GM03348 (cell line): ENCODE data around the gene RNH1.
"Not testable (repeated sequence)": the region's sequence is repeated elsewhere in the genome, so short reads cannot be mapped to it uniquely, and the experiment has no call there.

ENCODE experiments used
- DNase-seq: peaks from one replicate; pipeline ENCODE4 v3.0.0; 2012; ENCODE audit warnings: low spot score

The RNH1 gene

DNA sequence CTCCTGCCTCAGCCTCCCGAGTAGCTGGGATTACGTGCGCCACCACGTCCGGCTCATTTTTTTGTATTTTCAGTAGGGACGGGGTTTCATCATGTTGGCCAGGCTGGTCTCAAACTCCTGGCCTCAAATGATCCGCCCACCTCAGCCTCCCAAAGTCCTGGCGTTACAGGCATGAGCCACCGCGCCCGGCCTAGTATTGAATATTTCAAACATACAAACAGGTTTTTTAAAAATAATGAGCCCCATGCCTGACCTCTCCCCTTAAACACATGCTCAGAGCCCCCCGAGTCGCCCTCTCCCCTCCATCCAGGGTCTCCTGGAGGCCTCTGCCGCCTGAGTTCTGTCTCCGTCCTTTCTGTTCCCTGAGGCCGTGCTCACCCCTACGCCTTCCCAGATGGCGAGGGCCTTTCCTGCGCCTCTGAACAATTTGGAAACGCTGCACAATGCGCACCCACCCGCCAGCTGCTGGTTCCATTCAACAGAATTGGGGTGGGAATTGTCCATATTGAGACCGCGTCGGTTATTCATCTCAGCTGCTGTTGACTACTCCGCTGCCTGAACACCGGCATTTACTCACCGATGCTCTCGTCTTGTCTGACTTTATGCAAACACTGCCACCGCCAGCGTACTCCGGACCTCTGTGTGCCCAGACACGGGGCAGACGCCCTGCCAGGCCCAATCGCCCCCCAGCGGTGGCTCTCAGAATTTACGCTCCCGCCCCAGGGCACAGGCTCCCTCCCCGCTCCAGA is 13.6 kb upstream of the RNH1 start:
- no peak for DNase-seq

DNA sequence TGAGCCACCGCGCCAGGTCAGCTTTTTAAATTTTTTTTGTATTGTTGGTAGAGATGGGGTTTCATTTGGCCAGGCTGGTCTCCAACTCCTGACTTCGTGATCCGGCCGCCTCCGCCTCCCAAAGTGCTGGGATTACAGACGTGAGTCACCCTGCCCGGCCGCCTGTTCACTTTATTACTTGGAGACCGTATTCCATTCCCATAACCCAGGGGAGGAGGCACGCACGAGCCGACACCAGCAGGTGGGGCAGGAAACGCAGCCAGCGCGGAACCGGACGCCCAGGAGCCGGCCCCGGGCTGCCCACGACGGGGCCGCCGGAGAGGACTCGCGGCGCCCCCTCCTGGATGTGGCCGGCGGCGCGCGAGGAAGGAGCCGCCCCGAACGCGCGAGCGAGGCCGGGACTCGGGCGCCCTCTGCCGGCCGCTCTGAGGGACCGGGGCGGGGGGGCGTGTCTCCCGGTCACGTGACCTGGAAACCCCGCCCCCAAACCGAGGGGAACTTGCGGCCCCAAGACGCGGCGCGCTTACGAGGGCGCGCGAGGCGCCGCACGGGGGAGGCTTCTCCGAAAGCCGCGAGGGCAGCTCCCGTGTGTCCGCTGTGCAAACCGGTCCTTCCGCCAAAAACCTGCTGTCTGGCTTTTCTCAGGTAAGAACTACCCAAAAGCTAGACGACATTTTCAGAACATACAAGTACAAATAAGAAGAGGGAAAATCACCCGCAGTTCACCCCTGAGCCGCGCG is 11.6 kb upstream of the RNH1 start:
- peak; percentile 96 for DNase-seq

DNA sequence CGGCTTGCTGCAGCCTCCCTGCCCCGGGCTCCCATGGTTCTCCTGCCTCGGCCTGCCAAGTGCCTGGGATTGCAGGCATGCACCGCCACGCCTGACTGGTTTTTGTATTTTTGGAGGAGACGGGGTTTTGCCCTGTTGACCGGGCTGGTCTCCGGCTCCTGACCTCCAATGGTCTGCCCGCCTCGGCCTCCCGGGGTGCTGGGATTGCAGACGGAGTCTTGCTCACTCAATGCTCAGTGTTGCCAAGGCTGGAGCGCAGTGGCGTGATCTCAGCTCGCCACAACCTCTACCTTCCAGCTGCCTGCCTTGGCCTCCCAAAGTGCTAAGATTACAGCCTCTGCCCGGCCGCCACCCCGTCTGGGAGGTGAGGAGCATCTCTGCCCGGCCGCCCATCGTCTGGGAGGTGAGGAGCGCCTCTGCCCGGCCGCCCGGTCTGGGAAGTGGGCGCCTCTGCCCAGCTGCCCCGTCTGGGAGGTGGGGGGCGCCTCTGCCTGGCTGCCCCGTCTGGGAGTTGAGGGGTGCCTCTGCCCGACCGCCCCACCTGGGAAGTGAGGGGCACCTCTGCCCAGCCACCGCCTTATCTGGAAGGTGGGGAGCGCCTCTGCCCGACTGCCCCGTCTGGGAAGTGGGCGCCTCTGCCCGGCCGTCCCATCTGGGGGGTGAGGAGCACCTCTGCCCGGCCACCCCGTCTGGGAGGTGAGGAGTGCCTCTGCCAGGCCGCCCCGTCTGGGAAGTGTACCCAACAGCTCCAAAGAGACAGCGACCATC is 10.1 kb upstream of the RNH1 start:
- DNase-seq, result not testable (repeated sequence)

DNA sequence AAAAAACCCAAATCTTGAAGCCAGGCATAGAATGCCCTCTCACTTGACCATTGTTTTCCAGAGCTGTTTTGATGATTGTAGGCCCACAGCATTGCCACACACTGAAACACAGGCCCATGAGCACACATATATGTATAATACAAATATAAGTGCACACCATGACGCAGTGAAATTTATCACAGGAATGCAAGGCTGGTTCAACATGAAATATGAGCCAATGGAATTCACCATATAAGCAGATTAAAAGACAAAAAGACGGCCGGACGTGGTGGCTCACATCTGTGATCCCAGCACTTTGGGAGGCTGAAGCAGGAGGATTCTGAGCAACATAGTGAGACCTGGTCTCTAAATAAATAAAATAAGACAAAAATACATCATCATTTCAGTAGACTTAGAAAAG is 9.4 kb upstream of the RNH1 start:
- no peak for DNase-seq

DNA sequence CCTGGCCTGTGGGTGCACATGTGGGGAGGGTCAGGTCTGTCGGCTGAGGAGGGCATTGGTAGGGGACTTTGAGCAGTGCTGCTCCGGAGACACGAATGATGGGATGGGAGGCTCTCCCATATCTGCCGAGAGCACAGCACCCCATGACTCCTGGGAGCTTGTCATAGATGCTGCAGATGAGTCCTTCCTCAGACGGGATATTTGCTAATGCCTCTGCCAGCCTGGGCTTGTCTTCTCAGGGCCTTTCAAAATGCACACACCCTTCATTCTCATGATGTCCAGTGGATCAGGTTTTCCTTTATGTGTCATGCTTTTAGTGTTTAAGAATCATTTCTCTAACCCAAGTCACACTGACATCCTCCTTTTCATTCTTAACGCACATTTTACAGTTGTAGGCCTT is 8.1 kb upstream of the RNH1 start:
- no peak for DNase-seq

DNA sequence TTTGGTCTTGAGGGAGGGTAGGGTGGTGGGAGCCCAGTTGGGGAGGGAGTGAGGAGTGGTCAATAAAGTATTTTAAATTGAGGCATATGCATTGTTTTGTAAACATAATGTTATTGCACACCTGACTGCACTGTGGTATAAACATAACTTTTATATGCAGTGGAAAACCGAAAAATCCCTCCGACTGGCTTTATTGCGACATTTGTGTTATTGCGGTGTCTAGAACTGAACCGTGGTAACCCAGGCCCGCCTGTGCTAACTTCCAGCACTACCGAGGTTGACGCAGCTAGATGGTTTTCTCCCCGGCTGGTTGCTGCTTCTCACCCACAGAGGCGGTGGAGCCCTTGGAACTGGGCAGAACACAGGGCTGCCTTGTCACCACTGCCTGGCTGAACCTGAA is 7.6 kb upstream of the RNH1 start:
- no peak for DNase-seq

DNA sequence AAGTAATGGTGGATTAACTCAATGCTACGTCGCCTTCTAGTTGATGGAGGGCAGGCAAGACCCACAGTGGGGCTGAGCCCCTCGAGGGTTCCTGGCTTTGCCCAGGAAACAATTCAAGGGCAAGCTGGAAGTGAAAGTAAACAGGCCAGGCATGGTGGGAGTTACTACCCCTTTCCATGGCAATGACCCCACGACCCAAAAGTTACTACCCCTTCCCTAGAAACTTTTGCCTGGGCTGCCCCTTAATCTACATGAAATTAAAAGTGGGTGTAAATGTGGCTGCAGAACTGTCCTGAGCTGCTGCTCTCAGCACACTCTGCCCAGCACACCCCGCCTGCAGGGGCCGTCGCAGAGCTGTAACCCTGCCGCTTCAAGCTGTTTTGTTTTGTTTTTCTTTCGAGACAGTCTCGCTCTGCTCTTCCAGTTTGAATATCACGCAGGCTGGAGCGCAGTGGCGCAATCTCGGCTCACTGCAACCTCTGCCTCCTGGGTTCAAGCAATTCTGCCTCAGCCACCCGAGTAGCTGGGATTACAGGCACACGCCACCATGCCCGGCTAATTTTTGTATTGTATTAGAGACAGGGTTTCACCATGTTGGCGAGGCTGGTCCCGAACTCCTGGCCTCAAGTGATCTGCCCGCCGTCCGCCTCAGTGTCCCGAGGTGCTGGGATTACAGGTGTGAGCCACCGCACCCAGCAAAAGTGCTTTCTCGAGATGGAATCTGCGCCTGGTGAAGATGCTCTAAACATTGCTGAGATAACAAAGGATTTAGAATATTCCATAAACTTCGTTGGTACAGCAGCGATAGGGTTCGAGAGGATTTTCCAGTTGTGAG is 5.9 kb upstream of the RNH1 start:
- DNase-seq, result no peak

DNA sequence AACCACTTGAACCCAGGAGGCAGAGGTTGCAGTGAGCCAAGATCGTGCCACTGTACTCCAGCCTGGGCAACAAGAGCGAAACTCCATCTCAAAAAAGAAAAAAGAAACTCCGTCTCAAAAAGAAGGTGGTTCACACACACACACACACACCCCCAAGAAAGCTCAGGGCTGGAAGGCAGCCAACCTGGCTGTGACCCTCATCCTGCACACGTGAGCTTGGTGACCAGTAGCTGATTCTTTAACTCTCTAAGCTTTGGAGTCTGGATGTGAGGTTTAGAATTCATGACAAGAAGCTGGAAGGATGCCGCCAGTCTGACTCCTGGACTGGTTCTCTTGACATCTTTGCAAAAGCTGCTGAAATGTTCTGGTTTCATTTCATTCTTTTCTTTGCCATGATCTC is 1.9 kb upstream of the RNH1 start:
- no peak for DNase-seq

DNA sequence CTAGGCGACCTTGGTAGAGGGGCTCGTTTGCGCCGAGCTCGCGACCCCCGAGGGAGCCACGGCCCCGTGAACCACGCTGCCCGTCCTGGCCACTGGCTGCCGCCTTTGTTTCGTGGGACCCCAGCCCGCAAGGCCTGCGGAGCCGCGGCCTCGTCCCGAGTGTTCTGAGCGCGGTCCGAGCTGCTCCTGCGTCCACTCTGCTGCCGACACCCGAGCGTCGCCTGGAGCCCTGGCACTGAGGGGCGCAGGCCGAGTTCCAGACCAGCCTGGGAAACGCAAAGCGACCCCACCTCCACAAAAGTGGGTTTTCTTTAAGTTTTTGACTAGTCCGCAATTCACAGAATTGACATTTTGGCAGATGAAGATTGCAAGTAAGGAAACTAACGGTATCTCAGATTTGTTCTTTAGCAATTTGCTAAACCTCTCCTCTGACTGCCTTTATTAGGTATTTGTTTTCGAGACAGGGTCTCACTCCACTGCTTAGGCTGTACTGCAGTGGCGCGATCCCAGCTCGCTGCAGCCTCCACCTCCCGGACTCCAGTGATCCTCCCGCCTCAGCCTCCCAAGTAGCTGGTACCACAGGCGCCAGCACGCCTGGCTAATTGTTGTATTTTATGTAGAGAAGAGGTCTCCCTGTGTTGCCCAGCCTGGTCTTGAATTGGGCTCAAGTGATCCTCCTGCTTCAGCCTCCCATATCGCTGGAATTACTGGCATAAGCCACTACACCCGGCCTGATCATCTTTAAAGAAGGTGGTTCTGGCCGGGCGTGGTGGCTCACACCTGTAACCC is 879 bp upstream of the RNH1 start:
- no peak for DNase-seq

DNA sequence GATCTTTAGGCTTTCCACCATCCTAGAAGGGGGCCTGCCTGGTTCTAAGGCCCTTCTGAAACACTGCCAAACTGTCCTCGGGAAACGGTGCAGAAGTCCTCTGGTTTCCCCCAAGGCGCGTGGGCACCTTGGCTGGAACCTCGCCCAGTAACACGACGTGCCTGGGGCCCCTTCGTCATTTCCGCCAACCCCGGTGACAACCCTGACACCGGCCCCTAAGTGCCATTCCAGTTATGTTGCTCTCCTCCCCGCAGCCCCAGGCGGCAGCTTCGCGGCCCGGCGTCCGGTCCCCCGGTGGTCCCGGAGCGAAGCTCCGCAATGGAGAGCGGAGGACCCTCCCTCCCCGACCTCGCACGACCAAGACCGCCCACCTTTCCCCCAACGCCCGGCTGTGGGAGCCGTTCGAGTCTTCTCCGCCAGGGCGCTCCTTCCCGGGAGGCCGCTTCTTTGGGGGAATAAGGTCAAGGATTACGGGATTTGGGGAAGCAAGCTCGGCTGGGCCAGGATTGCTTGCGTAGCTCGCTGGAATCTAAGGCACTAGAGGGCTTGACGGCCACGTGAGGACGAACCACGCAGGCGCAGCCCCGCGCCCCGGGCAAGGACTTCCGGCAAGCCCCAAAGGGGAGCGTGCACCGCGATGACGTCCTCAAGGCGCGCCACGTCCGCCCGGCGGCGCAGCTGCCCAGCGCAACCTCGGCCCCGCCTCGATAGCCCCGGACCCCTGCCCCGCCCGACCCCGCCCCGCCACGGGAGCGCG is 626 bp downstream of the RNH1 start:
- DNase-seq, result peak; percentile 99

DNA sequence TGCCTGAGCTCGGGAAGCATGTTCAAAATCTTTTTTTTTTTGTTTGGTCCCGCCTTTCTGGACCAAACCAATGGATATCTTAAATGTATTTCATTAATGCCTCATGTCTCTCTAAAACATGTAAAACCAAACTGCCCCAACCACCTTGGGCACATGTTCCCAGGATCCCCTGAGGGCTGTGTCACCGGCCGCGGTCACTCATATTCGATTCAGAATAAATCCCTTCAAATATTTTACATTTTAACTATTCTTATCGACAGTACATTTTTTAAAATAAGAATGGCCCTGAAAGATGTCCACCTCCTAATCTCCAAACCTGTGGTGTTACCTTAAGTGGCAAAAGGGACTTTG is 2.1 kb downstream of the RNH1 start:
- DNase-seq, result no peak

DNA sequence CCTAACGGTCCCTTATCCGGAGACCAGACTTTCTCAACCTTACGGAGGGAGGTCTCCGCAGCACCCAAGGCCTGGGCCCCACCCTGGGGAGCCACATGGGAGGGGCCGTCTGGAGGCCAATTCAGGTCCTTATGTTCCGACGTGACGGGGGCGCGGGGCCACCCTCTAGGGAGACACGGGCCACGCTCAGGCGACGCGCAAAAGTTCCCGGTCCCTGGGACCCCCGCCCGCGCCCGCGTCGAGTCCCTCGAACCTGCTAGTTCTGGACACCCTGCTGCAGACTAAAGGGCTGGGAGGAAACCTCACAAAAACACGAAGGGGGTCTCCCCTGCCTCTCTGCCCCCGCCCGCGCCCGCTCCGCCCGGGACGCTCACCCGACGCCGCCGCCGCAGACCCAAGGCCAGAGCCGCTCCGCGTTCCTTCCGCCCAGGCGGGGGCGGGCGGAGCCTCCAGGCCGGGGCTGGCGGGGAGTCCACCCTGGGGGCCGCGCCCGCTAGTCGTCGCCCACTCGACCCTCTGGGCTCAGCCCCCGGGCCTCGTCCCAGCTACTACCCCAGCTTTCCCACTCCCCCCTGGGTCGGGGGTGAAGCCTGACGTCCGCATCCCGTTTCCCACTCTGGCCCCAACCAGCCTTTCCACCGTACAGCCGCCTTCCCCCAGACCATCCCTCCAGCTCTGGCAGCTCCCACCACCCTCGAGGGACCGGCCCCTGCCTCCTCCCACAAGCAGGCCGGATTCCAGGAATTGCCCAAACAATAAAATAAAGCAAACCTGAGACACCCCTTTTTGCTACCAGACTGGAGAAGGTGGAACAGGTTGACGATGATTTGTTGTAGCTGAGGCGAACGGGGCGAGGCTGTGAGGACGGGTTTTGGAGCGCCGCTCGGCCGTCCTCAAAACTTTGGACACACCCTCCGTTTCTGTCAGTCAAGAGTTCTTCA is 2.7 kb downstream of the RNH1 start:
- peak; percentile 78 for DNase-seq

DNA sequence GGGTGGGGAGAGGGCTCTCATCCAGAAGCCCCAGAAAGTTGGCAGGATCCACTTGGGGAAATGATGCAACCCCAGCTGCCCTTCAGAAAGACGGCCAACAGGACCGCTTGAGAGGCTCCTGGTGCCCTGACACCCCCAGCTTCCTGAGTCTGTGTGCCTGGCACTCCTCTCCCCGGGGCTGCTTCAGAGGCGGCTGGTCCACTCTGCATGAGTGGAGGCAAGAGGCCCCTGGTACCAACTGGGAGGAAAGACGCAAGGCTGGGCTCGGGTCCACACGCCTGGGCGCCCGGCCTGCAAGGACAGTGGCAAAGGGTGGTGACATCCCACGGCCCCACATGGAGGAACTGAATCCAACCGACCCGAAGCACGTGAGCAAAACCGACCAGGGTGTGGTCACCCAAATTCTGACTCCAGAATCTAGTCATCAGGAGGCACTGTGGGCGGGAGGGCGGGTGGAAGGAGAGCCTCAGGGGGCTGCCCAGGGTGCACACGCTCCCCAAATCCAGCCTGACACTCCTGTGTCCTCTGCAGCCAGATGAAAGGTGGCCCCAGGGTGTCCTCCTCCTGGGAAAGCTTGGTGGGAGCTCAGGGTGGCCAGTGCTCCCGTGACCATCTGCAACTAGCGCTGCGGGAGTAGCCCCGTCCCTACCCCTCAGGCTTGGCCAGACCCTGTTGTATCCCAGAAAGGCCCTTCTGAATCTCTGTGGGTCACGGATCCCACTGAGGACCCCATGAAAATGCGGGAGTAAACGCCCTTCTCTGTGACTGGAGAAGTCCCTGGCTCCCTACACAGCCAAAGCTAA is 3.7 kb downstream of the RNH1 start:
- peak; percentile 81 for DNase-seq

DNA sequence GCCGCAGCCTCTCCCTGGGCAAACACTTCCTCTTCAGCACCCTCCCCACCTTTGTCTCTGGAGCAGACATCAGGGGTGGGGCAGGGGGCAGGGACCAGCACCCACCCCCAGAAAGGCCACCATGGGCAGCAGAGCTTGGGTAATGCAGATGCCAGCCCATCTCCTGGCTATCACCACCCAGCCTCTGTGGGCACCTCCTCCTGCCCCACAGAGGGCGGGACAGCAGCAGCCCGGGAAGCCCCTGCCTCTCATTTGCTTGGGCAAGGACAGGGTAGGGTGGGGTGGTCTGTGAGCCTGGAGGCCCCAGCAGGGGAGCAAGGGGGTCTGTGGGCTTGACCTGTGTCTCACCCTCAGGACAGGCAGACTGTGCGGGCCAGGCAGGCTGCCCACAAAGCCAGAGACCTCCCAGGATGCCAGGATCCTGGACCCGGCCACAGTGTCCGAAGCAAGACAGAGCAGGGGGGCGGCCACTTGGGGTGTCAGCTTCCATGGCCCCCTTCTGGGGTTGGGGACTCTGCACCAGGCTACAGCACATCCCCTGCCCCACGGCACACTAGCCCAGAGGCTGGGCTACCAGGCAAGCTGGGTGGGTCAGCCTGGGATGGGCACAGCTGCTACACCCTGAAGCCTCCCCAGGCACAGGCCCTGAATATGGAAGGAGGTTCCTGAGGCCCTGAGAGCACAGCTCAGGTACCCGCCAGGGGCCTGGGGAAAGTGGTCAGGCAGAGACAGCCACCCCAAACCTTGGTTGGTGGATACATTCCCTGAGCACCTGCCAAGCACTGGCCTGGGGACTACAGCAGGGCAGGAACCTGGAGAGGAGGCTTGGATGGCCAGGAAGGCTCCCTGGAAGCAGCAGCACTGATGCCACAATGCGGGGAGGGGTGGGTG is 4.5 kb downstream of the RNH1 start:
- DNase-seq, result no peak

DNA sequence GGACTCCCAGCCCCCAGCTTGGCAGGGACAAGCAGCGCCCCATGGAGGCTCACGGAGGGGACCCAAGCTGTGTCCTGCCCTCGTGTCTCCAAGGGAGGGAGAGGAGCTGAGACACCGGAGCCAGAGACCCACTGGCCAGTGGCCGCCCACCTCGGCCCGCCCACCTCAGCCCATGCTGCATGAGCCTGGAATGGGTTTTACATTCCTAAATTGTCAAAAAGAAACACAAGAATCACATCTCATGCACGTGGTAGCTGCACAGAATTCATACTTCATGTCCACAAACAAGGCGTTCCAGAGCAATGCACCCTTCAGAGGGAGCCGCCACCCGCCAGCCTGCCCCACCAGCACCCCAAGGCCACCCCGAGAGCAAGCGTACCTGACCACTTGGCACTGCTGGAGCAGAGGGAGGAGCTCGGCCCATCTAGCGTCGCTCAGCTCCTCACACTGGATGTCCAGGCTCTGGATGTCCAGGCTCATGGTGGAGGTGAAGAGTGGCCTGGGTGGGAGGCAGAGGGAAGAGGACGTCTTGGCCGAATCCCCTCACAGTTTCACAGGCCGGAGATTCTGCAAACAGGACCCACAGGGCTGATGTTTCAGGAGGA is 5.3 kb downstream of the RNH1 start:
- DNase-seq, result no peak

DNA sequence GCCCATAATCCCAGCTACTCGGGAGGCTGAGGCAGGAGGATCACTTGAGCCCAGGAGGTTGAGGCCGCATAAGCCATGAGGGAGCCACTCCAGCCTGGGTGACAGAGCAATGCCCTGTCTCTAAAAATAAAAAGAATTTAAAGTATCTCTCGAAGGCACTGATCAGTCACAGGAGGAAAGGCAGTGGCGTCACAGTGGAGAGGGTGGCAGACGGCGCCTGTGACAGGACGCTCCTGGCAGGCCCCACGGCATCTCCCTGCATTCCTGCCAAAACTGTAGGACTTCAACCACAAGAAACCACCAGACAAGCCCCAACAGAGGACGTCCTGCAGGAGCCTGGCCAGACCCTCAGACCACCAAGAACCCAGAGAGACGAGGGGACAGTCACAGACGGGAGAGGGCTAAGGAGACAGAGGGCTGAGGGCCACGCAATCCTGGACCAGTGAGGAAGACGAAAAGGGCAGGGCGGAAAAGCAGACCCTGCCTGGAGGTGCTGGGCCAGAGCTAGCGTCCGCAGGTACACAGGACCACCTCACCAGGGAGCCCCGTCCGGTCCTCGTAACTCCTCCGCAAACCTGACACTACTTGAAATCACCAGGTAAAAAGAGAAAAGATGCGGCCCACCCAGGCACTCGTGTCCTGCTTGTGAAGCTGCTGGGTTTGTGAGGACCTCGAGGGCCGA is 5.9 kb downstream of the RNH1 start:
- DNase-seq, result no peak
